PFSK-1 (cell line): ENCODE measurements around the gene PI4K2A.

Experiments
- TAF1 ChIP-seq: IDR thresholded peaks from 2 replicates; pipeline ENCODE4 v1.6.1; 2012; ENCODE audit warnings: low read length, control low read depth, borderline replicate concordance; ENCODE audit not compliant: insufficient read depth
- TF ChIP-seq, protein P1 (sequence below), 2 experiments: IDR thresholded peaks; 2 replicates each; pipeline versions ENCODE4 v1.6.1 to v1.8.0; 2011 to 2012; ENCODE audit warnings: low read depth in 2 of 2, low read length in 2 of 2, control low read depth in 1 of 2, inconsistent platforms in 1 of 2, mild to moderate bottlenecking in 1 of 2, moderate library complexity in 1 of 2; ENCODE audit not compliant: insufficient read depth in 1 of 2

DNA sequence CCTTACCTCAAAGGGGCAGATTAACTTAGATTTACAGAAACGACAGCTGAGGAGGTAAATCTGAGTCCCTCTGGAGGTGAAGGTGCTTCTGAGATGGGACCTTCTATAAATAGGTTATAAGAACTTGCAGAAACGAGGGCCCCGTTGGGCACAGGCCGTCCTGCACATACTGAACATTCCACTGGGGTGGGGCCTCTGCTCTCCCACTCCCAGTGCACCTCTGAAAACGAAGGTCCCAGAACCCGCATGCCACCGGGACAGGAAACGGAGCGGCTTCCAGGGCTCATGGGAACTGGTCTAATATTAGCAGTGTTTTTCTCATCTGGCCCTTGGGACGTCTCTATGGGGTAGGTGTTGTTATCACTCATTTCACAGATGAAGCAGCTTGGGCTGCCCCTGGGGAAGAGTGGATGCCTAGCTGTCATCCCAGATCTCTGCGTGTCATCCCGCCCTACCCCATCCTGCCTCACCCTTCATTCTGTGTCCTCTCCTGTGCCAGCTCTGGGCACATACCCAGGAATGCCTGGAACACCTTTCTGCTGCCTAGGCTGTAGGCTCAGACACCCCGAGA, 31.4 kb upstream of the PI4K2A start:
- TF ChIP-seq TAF1, result no peak
- TF ChIP-seq, protein P1, sequence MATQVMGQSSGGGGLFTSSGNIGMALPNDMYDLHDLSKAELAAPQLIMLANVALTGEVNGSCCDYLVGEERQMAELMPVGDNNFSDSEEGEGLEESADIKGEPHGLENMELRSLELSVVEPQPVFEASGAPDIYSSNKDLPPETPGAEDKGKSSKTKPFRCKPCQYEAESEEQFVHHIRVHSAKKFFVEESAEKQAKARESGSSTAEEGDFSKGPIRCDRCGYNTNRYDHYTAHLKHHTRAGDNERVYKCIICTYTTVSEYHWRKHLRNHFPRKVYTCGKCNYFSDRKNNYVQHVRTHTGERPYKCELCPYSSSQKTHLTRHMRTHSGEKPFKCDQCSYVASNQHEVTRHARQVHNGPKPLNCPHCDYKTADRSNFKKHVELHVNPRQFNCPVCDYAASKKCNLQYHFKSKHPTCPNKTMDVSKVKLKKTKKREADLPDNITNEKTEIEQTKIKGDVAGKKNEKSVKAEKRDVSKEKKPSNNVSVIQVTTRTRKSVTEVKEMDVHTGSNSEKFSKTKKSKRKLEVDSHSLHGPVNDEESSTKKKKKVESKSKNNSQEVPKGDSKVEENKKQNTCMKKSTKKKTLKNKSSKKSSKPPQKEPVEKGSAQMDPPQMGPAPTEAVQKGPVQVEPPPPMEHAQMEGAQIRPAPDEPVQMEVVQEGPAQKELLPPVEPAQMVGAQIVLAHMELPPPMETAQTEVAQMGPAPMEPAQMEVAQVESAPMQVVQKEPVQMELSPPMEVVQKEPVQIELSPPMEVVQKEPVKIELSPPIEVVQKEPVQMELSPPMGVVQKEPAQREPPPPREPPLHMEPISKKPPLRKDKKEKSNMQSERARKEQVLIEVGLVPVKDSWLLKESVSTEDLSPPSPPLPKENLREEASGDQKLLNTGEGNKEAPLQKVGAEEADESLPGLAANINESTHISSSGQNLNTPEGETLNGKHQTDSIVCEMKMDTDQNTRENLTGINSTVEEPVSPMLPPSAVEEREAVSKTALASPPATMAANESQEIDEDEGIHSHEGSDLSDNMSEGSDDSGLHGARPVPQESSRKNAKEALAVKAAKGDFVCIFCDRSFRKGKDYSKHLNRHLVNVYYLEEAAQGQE (IDR thresholded peaks at IDR 0.05; ENCODE audit: insufficient read depth in 1 of 2, low read depth in 2 of 2, low read length in 2 of 2), result no peak
